H1 (cell line): ENCODE measurements around the gene RFNG. TPM values are rescaled to one million over a fixed set of nuclear protein-coding genes. Genes with fewer than 3 reads are reported as not detected.

ENCODE experiments used
- CTCF ChIA-PET: fragments of 300-600 bp; sonication (Branson Sonifier 250); formaldehyde crosslinking; loops from one replicate; lab custom pipeline; 2021; ENCODE audit not compliant: partially characterized antibody; lab: Charles Lee
- POLR2A ChIA-PET: fragments of 300-600 bp; sonication (Branson Sonifier 250); formaldehyde crosslinking; loops from one replicate; lab custom pipeline; 2021; ENCODE audit warnings: inconsistent platforms; ENCODE audit not compliant: partially characterized antibody; lab: Charles Lee
- DNase-seq, 2 experiments: peaks; one replicate each; pipeline versions ENCODE4 v3.0.0 to v3.0.0-alpha.2; 2010 to 2022; ENCODE audit warnings: low spot score in 2 of 2, low read depth in 1 of 2, mixed read lengths in 1 of 2
- FAIRE-seq: peaks from 2 replicates; lab custom pipeline; 2011; peaks lifted over from hg19 to GRCh38; lab: Jason Lieb, UNC
- H2AFZ ChIP-seq: 2 replicates; pipeline ENCODE4 v1.8.1; 2012; ENCODE audit warnings: low read length, inconsistent platforms
- H2AK5ac ChIP-seq: 2 replicates; pipeline ENCODE4 v1.6.1; 2013; ENCODE audit warnings: low read depth, low read length
- H2BK120ac ChIP-seq: replicated peaks from 2 replicates; pipeline ENCODE3; 2013; ENCODE audit warnings: low read depth, low read length, inconsistent platforms
- H2BK12ac ChIP-seq: 2 replicates; pipeline ENCODE4 v1.6.1; 2013; ENCODE audit warnings: low read depth, low read length
- H2BK15ac ChIP-seq: 2 replicates; pipeline ENCODE4 v1.6.1; 2013; ENCODE audit warnings: low read length
- H2BK20ac ChIP-seq: 2 replicates; pipeline ENCODE4 v1.6.1; 2013; ENCODE audit warnings: low read length
- H2BK5ac ChIP-seq: 2 replicates; pipeline ENCODE4 v1.6.1; 2013; ENCODE audit warnings: low read depth, low read length
- H3K14ac ChIP-seq: 2 replicates; pipeline ENCODE4 v1.6.1; 2013; ENCODE audit warnings: inconsistent platforms; ENCODE audit not compliant: insufficient read length
- H3K18ac ChIP-seq: 2 replicates; pipeline ENCODE4 v1.6.1; 2013; ENCODE audit warnings: low read length; ENCODE audit errors: extremely low read depth
- H3K23ac ChIP-seq: 2 replicates; pipeline ENCODE4 v1.6.1; 2013; ENCODE audit warnings: inconsistent platforms; ENCODE audit not compliant: insufficient read length
- H3K23me2 ChIP-seq: 2 replicates; pipeline ENCODE4 v1.6.1; 2013; ENCODE audit warnings: low read depth, low read length
- H3K27ac ChIP-seq: 2 replicates; pipeline ENCODE4 v1.6.1; 2011; ENCODE audit warnings: low read depth, low read length, inconsistent platforms
- H3K27me3 ChIP-seq, 4 experiments: replicated peaks in 1 of 4; 1 replicate in 1 of 4; 2 replicates in 3 of 4; pipeline versions ENCODE4 v1.6.1 to v1.8.1; 2011 to 2013; ENCODE audit warnings: low read length in 3 of 4, mild to moderate bottlenecking in 3 of 4, inconsistent platforms in 2 of 4, mixed read lengths in 2 of 4, moderate library complexity in 1 of 4; ENCODE audit not compliant: control insufficient read depth in 3 of 4, insufficient read depth in 3 of 4; ENCODE audit errors: extremely low read depth in 1 of 4
- H3K36me3 ChIP-seq, 4 experiments: 2 replicates each; pipeline versions ENCODE4 v1.6.1 to v1.8.1; 2011 to 2013; ENCODE audit warnings: mild to moderate bottlenecking in 4 of 4, low read length in 3 of 4, moderate library complexity in 2 of 4, control low read depth in 1 of 4, inconsistent platforms in 1 of 4; ENCODE audit not compliant: insufficient read depth in 4 of 4, control insufficient read depth in 2 of 4
- H3K4ac ChIP-seq: replicated peaks from 2 replicates; pipeline ENCODE3; 2013; ENCODE audit warnings: low read length, low read depth, mixed read lengths, inconsistent platforms; ENCODE audit not compliant: insufficient read length
- H3K4me1 ChIP-seq, 4 experiments: replicated peaks in 1 of 4; 1 replicate in 1 of 4; 2 replicates in 3 of 4; pipeline versions ENCODE4 v1.6.1 to v1.8.1; 2011 to 2013; ENCODE audit warnings: low read length in 3 of 4, inconsistent platforms in 2 of 4, mixed read lengths in 1 of 4; ENCODE audit not compliant: insufficient read depth in 4 of 4, control insufficient read depth in 3 of 4
- H3K4me2 ChIP-seq, 2 experiments: 2 replicates each; pipeline versions ENCODE4 v1.6.1 to v1.8.1; 2011 to 2013; ENCODE audit warnings: low read depth in 2 of 2, low read length in 2 of 2, control low read depth in 1 of 2, inconsistent platforms in 1 of 2, mild to moderate bottlenecking in 1 of 2; ENCODE audit not compliant: insufficient read depth in 1 of 2
- H3K4me3 ChIP-seq, 4 experiments: fragments of 200-600, 300-600 bp in 1 of 4; sonication (generic), shearing (Covaris generic), sonication (Bioruptor Twin) in 1 of 4; 2 replicates each; pipeline versions ENCODE4 v1.5.1 to v1.8.1; 2011 to 2016; ENCODE audit warnings: low read length in 4 of 4, low read depth in 3 of 4, control low read depth in 2 of 4, inconsistent platforms in 2 of 4, mild to moderate bottlenecking in 2 of 4, mixed read lengths in 1 of 4, moderate library complexity in 1 of 4; ENCODE audit not compliant: insufficient read depth in 2 of 4; ENCODE audit errors: extremely low read depth in 1 of 4
- H3K56ac ChIP-seq: replicated peaks from 2 replicates; pipeline ENCODE3; 2013; ENCODE audit warnings: low read depth, mild to moderate bottlenecking, mixed read lengths, low read length, inconsistent platforms; ENCODE audit not compliant: insufficient read length
- H3K79me1 ChIP-seq: 2 replicates; pipeline ENCODE4 v1.6.1; 2013; ENCODE audit warnings: low read depth, low read length, control low read depth
- H3K79me2 ChIP-seq, 2 experiments: 2 replicates each; pipeline versions ENCODE4 v1.6.1 to v1.8.1; 2012 to 2013; ENCODE audit warnings: low read length in 2 of 2, mild to moderate bottlenecking in 2 of 2, inconsistent platforms in 1 of 2; ENCODE audit not compliant: insufficient read depth in 2 of 2, control insufficient read depth in 1 of 2
- H3K9ac ChIP-seq, 4 experiments: replicated peaks in 1 of 4; 1 replicate in 1 of 4; 2 replicates in 3 of 4; pipeline versions ENCODE4 v1.6.1 to v1.8.1; 2011 to 2013; ENCODE audit warnings: low read depth in 3 of 4, low read length in 3 of 4, control low read depth in 2 of 4, mild to moderate bottlenecking in 2 of 4, moderate library complexity in 2 of 4, inconsistent platforms in 1 of 4; ENCODE audit errors: extremely low read depth in 1 of 4
- H3K9me3 ChIP-seq, 2 experiments: 2 replicates each; pipeline versions ENCODE4 v1.6.1 to v1.8.1; 2012 to 2013; ENCODE audit warnings: mild to moderate bottlenecking in 2 of 2, moderate library complexity in 2 of 2, control low read depth in 1 of 2, inconsistent platforms in 1 of 2, low read depth in 1 of 2, low read length in 1 of 2, mixed read lengths in 1 of 2; ENCODE audit not compliant: insufficient read depth in 2 of 2
- H4K20me1 ChIP-seq, 2 experiments: replicated peaks in 1 of 2; 2 replicates each; pipeline versions ENCODE3 to v1.8.1; 2011 to 2013; ENCODE audit warnings: inconsistent platforms in 2 of 2, low read length in 2 of 2, mild to moderate bottlenecking in 1 of 2; ENCODE audit not compliant: insufficient read depth in 2 of 2, control insufficient read depth in 1 of 2
- H4K5ac ChIP-seq: 2 replicates; pipeline ENCODE4 v1.6.1; 2013; ENCODE audit warnings: low read length, low read depth, mixed read lengths, inconsistent platforms; ENCODE audit not compliant: insufficient read length
- H4K8ac ChIP-seq: 2 replicates; pipeline ENCODE4 v1.8.0; 2013; ENCODE audit warnings: mild to moderate bottlenecking, moderate library complexity, low read length, inconsistent platforms; ENCODE audit not compliant: insufficient read depth; ENCODE audit errors: extremely low read depth
- H4K91ac ChIP-seq: replicated peaks from 2 replicates; pipeline ENCODE3; 2013; ENCODE audit warnings: low read length, mixed read lengths, inconsistent platforms; ENCODE audit not compliant: insufficient read length
- ASH2L ChIP-seq: fragments of 200-600, 300-600 bp; sonication (generic); IDR thresholded peaks from one replicate; pipeline ENCODE4 v1.7.1; 2017; ENCODE audit warnings: low read length
- CHD1 ChIP-seq: IDR thresholded peaks from 2 replicates; pipeline ENCODE4 v1.6.1; 2012; ENCODE audit warnings: low read depth, low read length, improper control_type of control experiment
- E2F6 ChIP-seq: IDR thresholded peaks from 2 replicates; pipeline ENCODE4 v1.6.1; 2012; ENCODE audit warnings: inconsistent platforms
- EZH2 ChIP-seq: fragments of 200-600 bp; sonication (generic); IDR thresholded peaks from 2 replicates; pipeline ENCODE4 v1.7.1; 2012; ENCODE audit warnings: low read depth, mild to moderate bottlenecking, moderate library complexity, low read length, inconsistent platforms; ENCODE audit not compliant: severe bottlenecking
- NANOG ChIP-seq: IDR thresholded peaks from 2 replicates; pipeline ENCODE4 v1.6.1; 2011; ENCODE audit warnings: low read length, low read depth, mild to moderate bottlenecking, inconsistent platforms; ENCODE audit not compliant: insufficient read depth, poor library complexity, severe bottlenecking
- SAP30 ChIP-seq: fragments of 300-600 bp; sonication (generic); IDR thresholded peaks from 2 replicates; pipeline ENCODE4 v1.7.1; 2012; ENCODE audit warnings: low read length, moderate library complexity, mild to moderate bottlenecking, inconsistent platforms; ENCODE audit not compliant: insufficient read depth, insufficient replicate concordance
- SRF ChIP-seq: IDR thresholded peaks from 2 replicates; pipeline ENCODE4 v1.6.1; 2011; ENCODE audit warnings: mild to moderate bottlenecking, low read depth, low read length, moderate library complexity
- WGBS, 2 experiments: shearing (Covaris generic) in 1 of 2; methylation state at CpG; one replicate each; pipeline versions ENCODE4 v1.1.6 to v1.1.7; 2013 to 2015; ENCODE audit warnings: low lambda C conversion rate in 2 of 2, mixed read lengths in 2 of 2, inconsistent platforms in 1 of 2, low coverage in 1 of 2, missing lambda C conversion rate in 1 of 2; ENCODE audit not compliant: insufficient replicate concordance in 2 of 2, insufficient coverage in 1 of 2, insufficient read length in 1 of 2; ENCODE audit errors: extremely low coverage in 1 of 2, missing lambda C conversion rate in 1 of 2; 5-methylcytosine and 5-hydroxymethylcytosine counted together
- polyA plus RNA-seq, 7 experiments: library from polyadenylated mRNA; depleted of rRNA in 3 of 7; stranded (reverse) in 5 of 7; unstranded in 2 of 7; fragments of >200 nt in 5 of 7; fragments of 200-250 nt in 2 of 7; gene quantifications; 1 replicate in 5 of 7; 2 replicates in 1 of 7; 4 replicates in 1 of 7; pipeline versions ENCODE4 v1.2.1 to v1.2.3, GENCODE V29; 2011 to 2013; ENCODE audit warnings: missing spikeins in 2 of 7, mixed read lengths in 2 of 7
- total RNA-seq: library from RNA; stranded (reverse); fragmentation: NEBNext Ultra II Directional; extraction: Animal tissue kit (Norgen Biotek cat#: 25700); gene quantifications from 2 replicates; pipeline ENCODE4 v1.2.1, GENCODE V29; 2021

RFNG gene
- total and polyA plus RNA-seq, 2 of the 8 experiments (the other 6 are each of a cell fraction or from before 2014, with no cell fraction given), result 26.7 to 28.4 TPM

GRCh38 chr17:82041144-82041814 is 10.3 kb downstream of the RFNG start:
- no peak overlapping the region for H2BK12ac ChIP-seq
- 85% methylated on average over 17 of the region's 17 CpGs; no CpG with 5 or more reads in 1 of the 2 experiments for WGBS, 2 experiments
- TF ChIP-seq SRF (no peak), EZH2 (no peak), SAP30 (no peak), E2F6 (no peak), CHD1 (no peak), ASH2L (no peak), NANOG (no peak)
- TF ChIP-seq, all 59 proteins: peak for 0
- H4K5ac ChIP-seq, result no peak overlapping the region
- no peak overlapping the region for H3K23ac ChIP-seq
- H4K20me1 ChIP-seq, result peaks cover 0 to 4% of the 10 kb centered on the region in 2 experiments
- H2BK20ac ChIP-seq, result no peak overlapping the region
- no peak for FAIRE-seq
- no peaks in the 10 kb centered on the region for H3K9me3 ChIP-seq
- no peak overlapping the region for H3K18ac ChIP-seq
- no peak overlapping the region for H2AFZ ChIP-seq
- peaks cover 0 to 4% (median 0%) of the 10 kb centered on the region in 4 experiments; a peak in 1 of 7 replicates for H3K27me3 ChIP-seq
- H2BK5ac ChIP-seq, result no peak overlapping the region
- no peak overlapping the region for H4K91ac ChIP-seq
- no peak overlapping the region for H2BK120ac ChIP-seq
- no peak overlapping the region for H3K56ac ChIP-seq
- no peaks in the 10 kb centered on the region for H3K36me3 ChIP-seq
- no peak overlapping the region for H3K14ac ChIP-seq
- H2AK5ac ChIP-seq, result no peak overlapping the region
- no peaks in the 10 kb centered on the region for H3K79me2 ChIP-seq
- H3K9ac ChIP-seq, result no peak overlapping the region
- no peak for DNase-seq
- no peak overlapping the region for H3K27ac ChIP-seq
- H3K4ac ChIP-seq, result no peak overlapping the region
- CTCF ChIA-PET, result interaction anchor here (0.6 to 4.1 kb wide), 4 partner anchors 12 to 40 kb away, joined by 3 to 21 read pairs (median 4); no protein-coding TSS in a partner anchor
- no peak overlapping the region for H2BK15ac ChIP-seq
- H4K8ac ChIP-seq, result no peak overlapping the region
- POLR2A ChIA-PET, result interaction anchor here (1.1 to 2.1 kb wide), 7 partner anchors 9 to 46 kb away, joined by 3 to 8 read pairs (median 3); partner anchors contain the start of gene RAC3
- peaks cover 3 to 19% (median 8%) of the 10 kb centered on the region in 4 experiments; a peak in 6 of 7 replicates for H3K4me1 ChIP-seq
- no peak overlapping the region for H3K4me3 ChIP-seq
- H3K79me1 ChIP-seq, result no peaks in the 10 kb centered on the region
- peaks cover 9% of the 10 kb centered on the region; the same call in 1 of the 2 replicates for H3K23me2 ChIP-seq
- H3K4me2 ChIP-seq, result 0 out of 4 replicates have a peak overlapping the region, but pooled peaks of 1 of the 2 experiments have one; percentile 6
